ENCODE measurements around the gene WDR53. TPM values are rescaled to one million over a fixed set of nuclear protein-coding genes. Genes with fewer than 3 reads are reported as not detected.
"Not testable (repeated sequence)": the region's sequence is repeated elsewhere in the genome, so short reads cannot be mapped to it uniquely, and the experiment has no call there.

Gene WDR53
- total and polyA plus RNA-seq, 5 donors from 2014 or later: 32.3 to 46.0 (median 35.7) TPM

GRCh38 chr3:196525141-196525540 lies 43.2 kb downstream of the WDR53 start:
- no peak overlapping the region for H3K27ac ChIP-seq (ENCODE audit: insufficient read depth, low read length, poor library complexity, severe bottlenecking)
- ATAC-seq (ENCODE audit: low read depth in 2 of 2) (no peak), DNase-seq (no peak)
- H3K36me3 ChIP-seq (ENCODE audit: control insufficient read depth, insufficient read depth, low read length): no peaks in the 10 kb centered on the region
- no peaks in the 10 kb centered on the region for H3K27me3 ChIP-seq (ENCODE audit: control insufficient read depth, insufficient read depth, low read length)
- H3K9me3 ChIP-seq (ENCODE audit: control insufficient read depth in 2 of 2, low read length in 2 of 2): peaks cover 11 to 24% of the 10 kb centered on the region in 2 experiments
- Mint-ChIP-seq H3K36me3 (peaks cover 4% of the 10 kb centered on the region), H3K4me3 (no peak overlapping the region), H3K27ac (peak overlapping the region in 1 of 3 donors; percentile 38), H3K27me3 (no peaks in the 10 kb centered on the region), H3K4me1 (peaks cover 2 to 9% (median 5%) of the 10 kb centered on the region in 4 donors), H3K9me3 (peaks cover 0 to 20% (median 11%) of the 10 kb centered on the region in 7 donors)
- no peak overlapping the region for H3K4me3 ChIP-seq (ENCODE audit: low read depth, low read length)
- peaks cover 11% of the 10 kb centered on the region for H3K4me1 ChIP-seq (ENCODE audit: control insufficient read depth, insufficient read depth, low read length, poor library complexity, severe bottlenecking)

GRCh38 chr3:196524527-196524926 lies 43.8 kb downstream of the WDR53 start:
- Mint-ChIP-seq H3K27me3 (no peaks in the 10 kb centered on the region), H3K4me3 (no peak overlapping the region), H3K9me3 (peaks cover 0 to 26% (median 13%) of the 10 kb centered on the region in 7 donors), H3K27ac (no peak overlapping the region), H3K36me3 (peaks cover 4% of the 10 kb centered on the region), H3K4me1 (peaks cover 0 to 9% (median 5%) of the 10 kb centered on the region in 4 donors)
- no peaks in the 10 kb centered on the region for H3K27me3 ChIP-seq (ENCODE audit: control insufficient read depth, insufficient read depth, low read length)
- no peak overlapping the region for H3K4me3 ChIP-seq (ENCODE audit: low read depth, low read length)
- H3K9me3 ChIP-seq (ENCODE audit: control insufficient read depth in 2 of 2, low read length in 2 of 2): peaks cover 17 to 31% of the 10 kb centered on the region in 2 experiments
- no peak overlapping the region for H3K27ac ChIP-seq (ENCODE audit: insufficient read depth, low read length, poor library complexity, severe bottlenecking)
- ATAC-seq (ENCODE audit: low read depth in 2 of 2): no peak
- H3K4me1 ChIP-seq (ENCODE audit: control insufficient read depth, insufficient read depth, low read length, poor library complexity, severe bottlenecking): peaks cover 11% of the 10 kb centered on the region
- peak in 1 of 3 donors; percentile 32 for DNase-seq
- H3K36me3 ChIP-seq (ENCODE audit: control insufficient read depth, insufficient read depth, low read length): no peaks in the 10 kb centered on the region

- peaks cover 0 to 7% (median 5%) of the 10 kb centered on the region in 4 donors for H3K4me1 Mint-ChIP-seq
- H3K27ac Mint-ChIP-seq: no peak overlapping the region
- H3K4me3 Mint-ChIP-seq: peak overlapping the region in 1 of 4 donors; percentile 74
- no peaks in the 10 kb centered on the region for H3K27me3 Mint-ChIP-seq
- Histone ChIP-seq H3K27ac (ENCODE audit: insufficient read depth, low read length, poor library complexity, severe bottlenecking) (no peak overlapping the region), H3K27me3 (ENCODE audit: control insufficient read depth, insufficient read depth, low read length) (no peaks in the 10 kb centered on the region), H3K9me3 (ENCODE audit: control insufficient read depth in 2 of 2, low read length in 2 of 2) (peaks cover 24 to 37% of the 10 kb centered on the region in 2 experiments), H3K36me3 (ENCODE audit: control insufficient read depth, insufficient read depth, low read length) (no peaks in the 10 kb centered on the region), H3K4me3 (ENCODE audit: low read depth, low read length) (no peak overlapping the region), H3K4me1 (ENCODE audit: control insufficient read depth, insufficient read depth, low read length, poor library complexity, severe bottlenecking) (peaks cover 7% of the 10 kb centered on the region)
- ATAC-seq (ENCODE audit: low read depth in 2 of 2): no peak
- H3K36me3 Mint-ChIP-seq: peaks cover 4% of the 10 kb centered on the region
- peaks cover 0 to 33% (median 15%) of the 10 kb centered on the region in 7 donors for H3K9me3 Mint-ChIP-seq
- no peak for DNase-seq
These were observed 44.5 kb downstream of the WDR53 start for GRCh38 chr3:196523841-196524240.

- ATAC-seq (ENCODE audit: low read depth in 2 of 2); DNase-seq; H3K36me3 Mint-ChIP-seq; H3K4me1 Mint-ChIP-seq; H3K4me3 ChIP-seq (ENCODE audit: low read depth, low read length); H3K27ac ChIP-seq (ENCODE audit: insufficient read depth, low read length, poor library complexity, severe bottlenecking); H3K27me3 Mint-ChIP-seq; H3K4me1 ChIP-seq (ENCODE audit: control insufficient read depth, insufficient read depth, low read length, poor library complexity, severe bottlenecking); H3K36me3 ChIP-seq (ENCODE audit: control insufficient read depth, insufficient read depth, low read length); H3K27me3 ChIP-seq (ENCODE audit: control insufficient read depth, insufficient read depth, low read length); H3K4me3 Mint-ChIP-seq; H3K27ac Mint-ChIP-seq: not testable (repeated sequence)
- peaks cover 38 to 55% of the 10 kb centered on the region in 2 experiments for H3K9me3 ChIP-seq (ENCODE audit: control insufficient read depth in 2 of 2, low read length in 2 of 2)
- H3K9me3 Mint-ChIP-seq: peaks cover 0 to 46% (median 15%) of the 10 kb centered on the region in 7 donors
These were observed 47.1 kb downstream of the WDR53 start for GRCh38 chr3:196521291-196521690.

- no peaks in the 10 kb centered on the region for H3K27me3 Mint-ChIP-seq
- Histone ChIP-seq H3K9me3 (ENCODE audit: control insufficient read depth in 2 of 2, low read length in 2 of 2) (peaks cover 38 to 55% of the 10 kb centered on the region in 2 experiments), H3K27me3 (ENCODE audit: control insufficient read depth, insufficient read depth, low read length) (peaks cover 2% of the 10 kb centered on the region), H3K4me1 (ENCODE audit: control insufficient read depth, insufficient read depth, low read length, poor library complexity, severe bottlenecking) (no peaks in the 10 kb centered on the region), H3K27ac (ENCODE audit: insufficient read depth, low read length, poor library complexity, severe bottlenecking) (no peak overlapping the region), H3K4me3 (ENCODE audit: low read depth, low read length) (no peak overlapping the region), H3K36me3 (ENCODE audit: control insufficient read depth, insufficient read depth, low read length) (no peaks in the 10 kb centered on the region)
- ATAC-seq (ENCODE audit: low read depth in 2 of 2) (no peak), DNase-seq (peak in 1 of 3 donors; percentile 20)
- no peak overlapping the region for H3K27ac Mint-ChIP-seq
- no peak overlapping the region for H3K4me3 Mint-ChIP-seq
- H3K36me3 Mint-ChIP-seq: peaks cover 4% of the 10 kb centered on the region
- H3K4me1 Mint-ChIP-seq: no peaks in the 10 kb centered on the region
- H3K9me3 Mint-ChIP-seq: peaks cover 0 to 46% (median 18%) of the 10 kb centered on the region in 7 donors
These were observed 48.7 kb downstream of the WDR53 start for GRCh38 chr3:196519718-196520082.

- no peaks in the 10 kb centered on the region for H3K36me3 ChIP-seq (ENCODE audit: control insufficient read depth, insufficient read depth, low read length)
- Mint-ChIP-seq H3K36me3 (peaks cover 4% of the 10 kb centered on the region), H3K4me1 (no peaks in the 10 kb centered on the region), H3K27ac (no peak overlapping the region), H3K27me3 (no peaks in the 10 kb centered on the region), H3K4me3 (no peak overlapping the region), H3K9me3 (peaks cover 0 to 46% (median 18%) of the 10 kb centered on the region in 7 donors)
- peaks cover 38 to 55% of the 10 kb centered on the region in 2 experiments for H3K9me3 ChIP-seq (ENCODE audit: control insufficient read depth in 2 of 2, low read length in 2 of 2)
- peak in 2 of 3 donors; percentile 23 to 59 for DNase-seq
- ATAC-seq (ENCODE audit: low read depth in 2 of 2): no peak
- peaks cover 2% of the 10 kb centered on the region for H3K27me3 ChIP-seq (ENCODE audit: control insufficient read depth, insufficient read depth, low read length)
- H3K27ac ChIP-seq (ENCODE audit: insufficient read depth, low read length, poor library complexity, severe bottlenecking): no peak overlapping the region
- H3K4me1 ChIP-seq (ENCODE audit: control insufficient read depth, insufficient read depth, low read length, poor library complexity, severe bottlenecking): no peaks in the 10 kb centered on the region
- no peak overlapping the region for H3K4me3 ChIP-seq (ENCODE audit: low read depth, low read length)
These were observed 49.2 kb downstream of the WDR53 start for GRCh38 chr3:196518966-196519717.

- Mint-ChIP-seq H3K27me3 (no peaks in the 10 kb centered on the region), H3K27ac (no peak overlapping the region), H3K4me1 (no peaks in the 10 kb centered on the region), H3K9me3 (peaks cover 0 to 46% (median 18%) of the 10 kb centered on the region in 7 donors), H3K4me3 (no peak overlapping the region), H3K36me3 (peaks cover 4% of the 10 kb centered on the region)
- DNase-seq (no peak), ATAC-seq (ENCODE audit: low read depth in 2 of 2) (no peak)
- Histone ChIP-seq H3K27me3 (ENCODE audit: control insufficient read depth, insufficient read depth, low read length) (peaks cover 2% of the 10 kb centered on the region), H3K4me3 (ENCODE audit: low read depth, low read length) (no peak overlapping the region), H3K36me3 (ENCODE audit: control insufficient read depth, insufficient read depth, low read length) (no peaks in the 10 kb centered on the region), H3K4me1 (ENCODE audit: control insufficient read depth, insufficient read depth, low read length, poor library complexity, severe bottlenecking) (no peaks in the 10 kb centered on the region), H3K27ac (ENCODE audit: insufficient read depth, low read length, poor library complexity, severe bottlenecking) (no peak overlapping the region), H3K9me3 (ENCODE audit: control insufficient read depth in 2 of 2, low read length in 2 of 2) (peaks cover 38 to 55% of the 10 kb centered on the region in 2 experiments)
These were observed 50.4 kb downstream of the WDR53 start for GRCh38 chr3:196517919-196518318.
